NCI-H1694 treated with DMSO at 0.1 percent for 48 hours (cell line): Measurements from ENCODE around the gene ZKSCAN8.
"Not testable (repeated sequence)": the region's sequence is repeated elsewhere in the genome, so short reads cannot be mapped to it uniquely, and the experiment has no call there.

ENCODE experiments used
- DNase-seq: peaks from one replicate; lab custom pipeline; 2025; lab: John Stamatoyannopoulos, UW

ZKSCAN8 gene

GRCh38 chr6:28141500-28142329, at the start of gene ZKSCAN8:
Gene ZKSCAN8, plus strand, starts transcription at chr6:28141883. Its CDS starts 6,525 bp downstream, at chr6:28148408.
- DNase-seq: peak; percentile 70

DNA sequence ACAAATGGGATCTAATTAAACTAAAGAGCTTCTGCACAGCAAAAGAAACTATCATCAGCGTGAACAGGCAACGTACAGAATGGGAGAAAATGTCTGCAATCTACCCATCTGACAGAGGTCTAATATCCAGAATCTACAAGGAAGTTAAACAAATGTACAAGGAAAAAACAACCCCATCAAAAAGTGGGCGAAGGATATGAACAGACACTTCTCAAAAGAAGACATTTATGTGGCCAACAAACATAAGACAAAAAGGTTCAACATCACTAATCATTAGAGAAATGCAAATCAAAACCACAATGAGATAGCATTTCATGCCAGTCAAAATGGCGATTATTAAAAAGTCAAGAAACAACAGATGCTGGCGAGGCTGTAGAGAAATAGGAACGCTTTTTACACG, 39.5 kb upstream of the ZKSCAN8 start:
- not testable (repeated sequence) for DNase-seq

DNA sequence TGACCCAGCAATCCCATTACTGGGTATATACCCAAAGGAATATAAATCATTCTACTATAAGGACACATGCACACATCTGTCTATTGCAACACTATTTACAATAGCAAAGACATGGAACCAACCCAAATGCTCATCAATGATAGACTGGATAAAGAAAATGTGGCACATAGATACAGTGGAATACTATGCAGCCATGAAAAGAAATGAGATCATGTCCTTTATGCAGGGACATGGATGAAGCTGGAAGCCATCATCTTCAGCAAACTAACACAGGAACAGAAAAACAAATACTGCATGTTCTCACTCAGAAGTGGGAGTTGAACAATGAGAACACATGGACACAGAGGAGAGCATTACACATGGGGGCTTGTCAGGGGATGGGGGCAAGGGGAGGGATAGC, 39.0 kb upstream of the ZKSCAN8 start:
- DNase-seq: not testable (repeated sequence)

DNA sequence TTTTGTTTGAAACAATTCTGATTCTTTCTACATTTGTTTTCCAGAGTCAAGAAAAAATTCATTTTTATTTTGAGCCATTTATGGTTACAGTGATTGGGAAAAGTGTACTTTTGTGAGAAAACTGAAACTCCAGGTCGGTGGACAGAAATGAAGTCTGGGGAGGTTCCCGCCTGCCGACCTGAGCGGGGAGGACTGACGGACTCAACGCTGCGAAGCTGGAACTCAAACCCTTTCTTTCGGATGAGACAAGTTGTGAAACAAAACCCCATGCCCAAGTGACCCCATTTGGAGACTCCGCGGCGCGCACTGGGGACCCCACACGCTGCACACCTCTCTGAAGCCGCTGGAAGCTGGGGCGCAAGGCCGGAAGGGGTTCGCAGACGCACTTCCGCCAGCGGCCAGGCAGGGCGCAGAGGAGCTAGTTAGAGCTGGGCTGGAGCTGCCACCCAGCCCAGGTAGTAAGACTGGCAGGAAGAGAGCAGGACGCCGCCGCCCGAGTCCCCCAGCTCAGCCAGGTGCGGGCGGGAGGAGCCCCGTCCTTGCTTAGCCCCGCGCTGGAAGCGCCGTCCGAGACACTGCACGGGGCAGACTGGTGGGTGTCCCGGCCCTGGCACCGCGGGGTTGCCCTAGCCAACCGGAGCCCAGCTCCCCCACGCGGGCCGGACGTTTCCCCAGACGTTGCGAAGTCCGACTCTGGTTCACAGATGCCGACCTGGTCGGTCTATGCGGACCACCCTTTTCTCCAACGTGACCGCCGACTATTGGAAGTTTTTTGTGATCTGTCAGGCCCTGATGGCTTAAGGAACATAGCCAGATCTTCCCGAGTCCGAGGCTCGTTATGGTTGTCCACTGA, 37.1 kb upstream of the ZKSCAN8 start:
- DNase-seq: peak; percentile 50

DNA sequence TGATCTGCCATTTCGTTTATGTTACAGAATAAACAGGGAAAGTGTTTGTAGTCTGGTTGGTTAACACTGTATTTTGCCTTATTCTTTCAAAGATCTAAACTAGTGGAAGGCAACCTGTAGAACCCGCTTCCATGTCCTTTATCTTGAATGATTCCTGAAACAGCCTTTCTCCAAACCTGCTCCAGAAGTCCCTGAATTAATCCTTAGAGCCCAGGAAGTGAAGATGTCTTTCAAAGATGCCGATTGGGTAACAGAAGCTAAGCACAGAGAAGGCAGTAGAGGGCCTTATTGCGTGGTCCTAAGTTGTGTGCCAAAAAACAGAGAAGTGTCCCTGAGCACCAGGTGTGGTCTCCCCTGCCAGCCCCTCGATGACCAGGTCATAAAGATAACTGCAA, 36.4 kb upstream of the ZKSCAN8 start:
- DNase-seq: no peak

DNA sequence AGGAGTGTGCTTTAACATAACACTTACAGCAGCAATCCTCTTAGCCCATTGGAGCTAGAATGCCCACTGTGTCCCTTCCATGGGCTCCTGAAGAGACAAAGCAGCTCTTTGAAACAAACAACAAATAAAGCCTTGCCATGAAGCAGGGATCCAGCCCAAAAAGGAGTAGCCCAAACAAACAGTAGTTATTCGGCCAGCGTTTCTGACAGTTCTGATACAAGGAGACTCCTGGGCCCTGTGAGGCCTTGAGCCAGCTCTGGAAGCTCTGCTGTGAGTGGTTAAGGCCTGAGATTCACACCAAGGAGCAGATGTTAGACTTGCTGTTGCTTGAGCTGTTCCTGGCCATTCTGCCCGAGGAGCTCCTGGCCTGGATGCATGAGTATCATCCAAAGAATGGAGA, 34.2 kb upstream of the ZKSCAN8 start:
- no peak for DNase-seq

DNA sequence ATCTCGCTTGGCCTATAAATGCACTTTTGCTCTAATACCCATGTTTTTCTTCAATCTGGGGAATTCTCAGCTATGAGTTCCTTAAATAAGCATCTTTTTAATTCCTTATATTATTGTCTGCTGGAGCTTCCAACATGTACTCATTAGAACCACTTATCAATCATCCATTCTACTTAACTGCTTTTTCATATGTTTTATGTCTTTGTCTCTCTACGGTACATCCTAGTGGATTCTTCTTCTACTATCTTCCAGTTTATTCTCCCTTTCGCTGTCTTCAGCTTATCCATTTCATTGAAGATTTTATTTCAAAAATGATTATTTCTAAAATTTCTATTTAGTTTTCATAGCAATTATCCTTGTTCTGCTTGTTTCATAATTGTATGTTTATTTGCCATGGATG, 29.7 kb upstream of the ZKSCAN8 start:
- no peak for DNase-seq

- no peak for DNase-seq
These were observed 25.9 kb upstream of the ZKSCAN8 start for GRCh38 chr6:28115799-28116198.

GRCh38 chr6:28117386-28118050, 24.2 kb upstream of the ZKSCAN8 start:
- DNase-seq: no peak

DNA sequence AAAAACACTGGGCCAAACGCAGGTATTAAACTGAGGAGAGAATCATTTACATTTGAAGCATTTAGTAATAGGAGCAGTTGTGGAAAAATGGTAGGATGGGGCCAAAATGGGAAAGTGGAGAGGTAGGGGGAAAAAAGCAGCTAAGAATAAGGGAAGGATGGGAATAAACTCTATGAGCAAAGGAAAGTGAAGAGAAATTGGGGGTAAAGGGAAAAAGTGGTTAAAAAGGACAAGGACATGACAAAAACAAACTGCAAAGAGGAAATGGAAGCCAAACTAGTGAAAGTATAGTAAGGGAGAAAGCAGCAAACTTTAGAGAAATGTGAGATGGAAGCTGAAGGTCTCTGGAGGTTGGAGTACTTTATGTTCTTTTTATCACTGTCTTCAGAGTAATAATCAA, 23.5 kb upstream of the ZKSCAN8 start:
- no peak for DNase-seq

- DNase-seq: no peak
These were observed 19.8 kb upstream of the ZKSCAN8 start for GRCh38 chr6:28121876-28122275.

GRCh38 chr6:28122283-28122682, 19.4 kb upstream of the ZKSCAN8 start:
- DNase-seq: not testable (repeated sequence)

GRCh38 chr6:28124350-28124970, 17.2 kb upstream of the ZKSCAN8 start, which contains the start of gene ZSCAN16:
Gene ZSCAN16, plus strand, starts transcription at chr6:28124609. Its CDS starts 835 bp downstream, at chr6:28125444.
- DNase-seq: peak; percentile 59

DNA sequence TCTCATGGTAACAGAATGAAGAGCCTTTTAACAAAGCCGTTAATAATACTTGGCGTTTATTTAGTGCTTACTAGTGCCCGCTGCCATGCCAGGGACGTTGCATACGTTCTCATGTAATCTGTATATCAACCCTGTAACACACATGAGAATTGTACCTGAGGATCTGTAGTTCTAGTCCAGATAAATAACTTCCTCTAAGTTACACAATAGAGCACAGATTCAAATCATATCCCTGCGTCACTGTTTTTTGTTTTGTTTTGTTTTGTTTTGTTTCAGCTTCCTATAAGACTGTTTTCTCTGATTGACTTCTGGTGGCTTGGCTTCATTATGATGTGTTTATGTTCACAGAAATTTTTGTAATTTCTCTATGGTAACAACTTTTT, 16.7 kb upstream of the ZKSCAN8 start:
- no peak for DNase-seq

GRCh38 chr6:28125401-28125800, 16.3 kb upstream of the ZKSCAN8 start:
- no peak for DNase-seq

DNA sequence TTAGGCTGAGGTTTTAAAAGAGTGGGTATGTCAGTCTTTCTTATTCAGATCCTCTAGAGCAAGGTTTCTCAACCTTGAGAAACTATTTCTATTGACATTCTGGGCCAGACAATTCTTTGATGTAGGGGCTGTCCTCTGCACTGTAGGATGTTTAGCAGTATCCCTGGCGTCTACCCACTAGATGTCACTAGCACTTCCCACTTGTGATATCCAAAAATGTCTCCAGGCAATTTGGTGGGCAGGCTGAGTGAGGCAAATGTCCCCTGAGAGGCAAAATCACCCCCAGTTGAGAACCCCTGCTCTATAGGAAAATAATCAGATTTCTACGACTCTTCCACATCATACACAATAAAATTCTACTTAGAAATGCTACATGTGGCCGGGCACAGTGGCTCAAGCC, 7.7 kb upstream of the ZKSCAN8 start:
- peak; percentile 20 for DNase-seq

DNA sequence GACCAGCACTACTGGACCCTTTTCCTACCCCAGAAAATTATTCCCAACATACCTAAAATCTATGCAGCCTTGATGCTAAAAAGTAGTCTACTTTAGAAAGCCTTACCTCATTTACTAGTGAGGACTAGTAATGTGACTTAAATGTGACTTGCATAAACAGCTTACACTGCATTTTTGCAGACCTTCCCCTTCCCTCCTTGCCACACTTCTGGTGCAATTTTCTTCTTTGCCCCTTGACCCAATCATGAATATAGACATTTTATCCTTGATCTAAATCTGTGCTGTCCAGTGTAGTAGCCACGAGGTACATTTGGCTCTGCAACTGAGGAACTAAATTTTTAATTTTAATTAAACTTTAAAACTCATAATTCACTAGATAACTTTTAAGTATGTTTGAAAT, 7.0 kb upstream of the ZKSCAN8 start:
- no peak for DNase-seq

- DNase-seq: no peak
These were observed 6.3 kb upstream of the ZKSCAN8 start for GRCh38 chr6:28135393-28135792.

GRCh38 chr6:28136585-28137504, 4.8 kb upstream of the ZKSCAN8 start:
- peak; percentile 77 for DNase-seq

DNA sequence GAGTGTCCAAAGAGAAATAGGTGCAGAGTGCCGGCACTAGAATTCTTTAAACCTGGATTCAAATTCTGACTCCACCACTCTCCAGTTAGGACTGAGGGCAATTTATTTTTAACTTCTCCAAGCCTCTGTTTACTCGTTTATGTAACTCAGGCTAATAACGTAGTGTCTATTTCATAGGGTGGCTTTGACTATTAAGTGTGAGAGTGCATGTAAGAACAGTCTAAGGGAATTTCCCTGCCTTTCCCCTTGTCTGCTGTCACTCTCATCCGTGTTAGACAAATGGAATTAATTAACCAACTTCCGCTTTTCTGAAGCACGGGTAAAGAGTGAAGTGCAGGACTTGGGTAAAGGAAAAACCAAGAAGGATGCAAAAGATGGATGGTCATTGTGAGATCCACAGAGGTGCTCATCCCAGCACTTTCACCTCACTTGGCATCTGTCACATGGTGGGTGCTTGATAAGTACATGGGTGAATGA, 4.1 kb upstream of the ZKSCAN8 start:
- DNase-seq: no peak
